Ishikawa (cell line): Measurements from ENCODE around the gene SLC45A1.

ENCODE experiments used
- CEBPB ChIP-seq: IDR thresholded peaks from 2 replicates; pipeline ENCODE4 v1.6.1; 2012
- REST ChIP-seq: IDR thresholded peaks from 2 replicates; pipeline ENCODE4 v1.6.1; 2012; ENCODE audit warnings: low read depth, mild to moderate bottlenecking
- TAF1 ChIP-seq: IDR thresholded peaks from 2 replicates; pipeline ENCODE4 v1.6.1; 2012; ENCODE audit warnings: low read depth, mild to moderate bottlenecking
- YY1 ChIP-seq: IDR thresholded peaks from 2 replicates; pipeline ENCODE4 v1.6.1; 2012; ENCODE audit warnings: low read depth

GRCh38 chr1:8349473-8349865, 31.6 kb downstream of the SLC45A1 start:
- TF ChIP-seq YY1, result no peak
- no peak for TF ChIP-seq REST
- TF ChIP-seq TAF1, result no peak
- TF ChIP-seq CEBPB, result no peak
